Left kidney (tissue), 2 donors: ENCODE data around the gene ASB18. TPM values are rescaled to one million over a fixed set of nuclear protein-coding genes. Genes with fewer than 3 reads are reported as not detected.

Experiments
- DNase-seq: peaks from one replicate; pipeline ENCODE4 v3.0.0-alpha.2; 2013
- polyA plus RNA-seq: library from polyadenylated mRNA; unstranded; fragments of 120-200 nt; gene quantifications from one replicate; pipeline ENCODE4 v1.2.1, GENCODE V29; 2013; ENCODE audit not compliant: insufficient read length

ASB18 gene
- polyA plus RNA-seq, 1 donor, result 0.15 TPM

DNA sequence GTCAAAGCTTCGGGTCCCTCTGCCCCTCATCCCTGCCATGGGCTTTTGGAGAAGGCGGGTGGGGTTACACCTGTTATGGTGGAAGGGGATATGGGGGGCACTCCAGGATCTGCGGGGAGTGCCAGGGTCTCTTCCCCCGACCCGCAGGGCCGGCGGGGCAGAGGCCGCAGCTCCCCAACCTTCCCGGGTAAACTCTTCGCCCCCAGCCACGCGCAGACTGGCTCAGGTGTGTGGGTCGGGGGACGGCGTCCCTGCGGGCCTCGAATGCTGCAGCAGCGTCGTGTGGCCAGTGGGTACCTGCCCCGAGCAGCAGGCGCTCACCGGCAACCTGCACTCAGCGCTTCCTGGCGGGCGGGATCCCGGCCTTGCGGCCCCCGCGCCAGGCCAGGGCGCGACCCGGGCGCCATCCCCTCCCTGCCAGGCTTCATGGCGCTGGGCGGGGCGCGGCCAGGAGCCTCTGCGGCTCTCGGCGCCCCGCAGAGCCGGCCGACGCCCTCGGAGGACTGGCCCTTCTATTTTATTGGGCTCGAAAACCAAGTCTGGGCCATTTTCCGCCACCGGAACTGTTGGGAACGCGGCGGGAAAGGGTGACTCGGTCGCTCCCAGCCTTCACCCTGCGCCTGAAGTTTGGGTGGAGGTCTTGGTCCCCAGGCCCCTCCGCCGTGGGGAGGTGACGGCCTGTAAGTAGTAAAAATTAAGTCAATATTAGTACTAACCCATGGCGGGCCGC lies 100.6 kb downstream of the ASB18 start:
- no peak for DNase-seq

DNA sequence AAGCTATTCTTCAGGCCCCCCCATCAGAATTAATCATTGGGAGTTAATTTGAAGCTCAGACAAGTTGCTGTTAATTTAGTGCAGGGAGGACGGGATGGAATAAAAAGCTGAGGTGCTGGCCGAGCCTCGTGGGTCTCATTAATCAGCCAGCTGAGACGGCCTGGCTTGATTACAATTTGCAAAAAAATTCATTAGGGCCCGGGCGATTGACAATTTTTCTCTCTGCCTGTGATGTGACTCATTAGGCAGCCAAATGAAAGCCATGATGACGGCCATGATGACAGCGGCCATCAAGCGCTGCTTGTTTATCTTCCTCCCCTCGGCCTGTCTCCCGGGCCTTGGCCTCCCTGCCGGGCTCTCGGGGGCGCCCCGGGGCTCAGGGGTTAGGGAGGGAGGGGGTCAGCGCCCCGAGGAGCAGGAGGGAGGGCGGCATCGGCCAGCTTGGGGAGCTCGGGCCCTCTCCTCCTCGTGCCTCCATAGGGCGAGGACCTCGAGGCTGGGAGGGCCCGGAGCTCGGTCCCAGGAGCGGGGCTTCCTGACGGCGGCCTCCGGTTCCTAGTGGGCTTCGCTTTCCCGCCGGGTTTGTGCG lies 101.2 kb downstream of the ASB18 start:
- no peak for DNase-seq

DNA sequence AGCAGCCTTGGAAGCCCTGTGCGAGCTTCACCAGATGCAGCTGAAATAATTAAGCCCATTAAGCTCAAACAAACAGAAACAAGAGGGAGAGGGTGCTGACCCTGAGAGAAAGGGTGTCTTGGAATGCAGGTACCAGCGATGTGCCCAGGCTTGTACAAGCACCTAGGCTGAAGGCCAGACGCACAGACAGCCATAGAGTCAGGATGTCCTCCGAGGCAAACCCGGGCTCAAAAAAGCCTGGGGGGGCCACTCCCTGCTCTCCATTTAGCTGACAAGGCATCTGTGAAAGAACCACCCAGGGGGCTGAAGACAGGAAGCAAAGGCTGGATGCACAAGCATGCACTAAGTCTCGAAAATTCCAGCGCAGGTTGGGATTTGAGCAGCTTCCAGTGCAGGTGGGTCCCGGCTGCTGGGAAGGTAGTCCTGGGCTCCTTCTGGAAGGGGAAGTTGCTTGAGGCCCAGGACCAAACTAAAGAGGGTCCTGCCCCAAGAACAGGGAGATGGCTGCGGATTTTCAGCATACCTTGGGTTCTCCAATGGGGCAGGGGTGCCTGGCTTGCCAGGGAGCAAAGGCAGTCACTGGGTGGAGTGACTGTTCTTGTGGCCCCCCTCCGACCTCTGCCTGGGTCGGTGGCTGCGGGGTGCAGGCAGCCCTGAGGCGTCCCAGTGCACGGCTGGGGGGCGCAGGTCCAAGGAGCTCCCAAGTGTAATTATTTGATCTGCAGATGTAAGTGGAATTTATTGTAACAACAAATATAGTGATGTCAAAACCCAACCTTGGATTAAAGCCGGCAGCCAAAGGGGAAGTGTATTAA lies 102.0 kb downstream of the ASB18 start:
- DNase-seq, result no peak

DNA sequence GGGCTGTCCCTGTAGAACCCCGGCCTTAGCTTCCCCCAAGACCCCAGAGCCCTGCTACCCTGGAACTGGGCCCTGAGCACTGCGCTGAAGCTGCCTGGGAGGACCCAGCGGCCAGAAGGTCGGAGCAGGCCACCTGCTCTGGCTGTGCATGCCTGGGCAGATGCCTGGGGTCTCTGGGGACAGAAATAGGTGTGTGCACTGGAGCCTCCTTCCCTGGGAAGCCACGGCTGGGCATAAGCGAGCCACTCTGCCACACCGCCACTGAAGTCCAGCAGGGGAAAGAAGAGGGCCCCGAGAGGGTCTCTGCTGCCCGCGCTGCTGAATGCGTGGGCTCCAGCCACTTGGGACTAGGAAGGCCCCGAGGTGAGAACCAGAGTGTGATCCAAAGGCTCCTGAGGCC lies 102.7 kb downstream of the ASB18 start:
- no peak for DNase-seq

DNA sequence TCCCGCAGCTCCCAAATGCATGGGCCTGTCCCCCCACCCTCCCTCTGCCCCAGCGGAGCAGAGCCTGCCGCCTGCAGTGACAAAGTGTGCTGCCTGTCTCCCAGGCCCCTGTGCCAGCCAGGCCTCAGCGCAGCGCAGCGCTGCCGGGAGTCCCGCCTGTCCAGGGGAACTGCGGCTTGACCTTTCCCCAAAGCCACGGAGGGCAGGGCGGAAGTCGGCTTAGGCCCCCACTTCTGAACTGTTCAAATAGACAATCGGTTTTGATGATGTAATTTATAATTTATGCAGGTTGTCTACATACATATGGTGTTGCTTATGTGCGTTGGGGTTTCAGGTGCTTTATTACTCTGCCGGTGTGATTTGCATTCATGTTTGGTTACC lies 103.1 kb downstream of the ASB18 start:
- no peak for DNase-seq

DNA sequence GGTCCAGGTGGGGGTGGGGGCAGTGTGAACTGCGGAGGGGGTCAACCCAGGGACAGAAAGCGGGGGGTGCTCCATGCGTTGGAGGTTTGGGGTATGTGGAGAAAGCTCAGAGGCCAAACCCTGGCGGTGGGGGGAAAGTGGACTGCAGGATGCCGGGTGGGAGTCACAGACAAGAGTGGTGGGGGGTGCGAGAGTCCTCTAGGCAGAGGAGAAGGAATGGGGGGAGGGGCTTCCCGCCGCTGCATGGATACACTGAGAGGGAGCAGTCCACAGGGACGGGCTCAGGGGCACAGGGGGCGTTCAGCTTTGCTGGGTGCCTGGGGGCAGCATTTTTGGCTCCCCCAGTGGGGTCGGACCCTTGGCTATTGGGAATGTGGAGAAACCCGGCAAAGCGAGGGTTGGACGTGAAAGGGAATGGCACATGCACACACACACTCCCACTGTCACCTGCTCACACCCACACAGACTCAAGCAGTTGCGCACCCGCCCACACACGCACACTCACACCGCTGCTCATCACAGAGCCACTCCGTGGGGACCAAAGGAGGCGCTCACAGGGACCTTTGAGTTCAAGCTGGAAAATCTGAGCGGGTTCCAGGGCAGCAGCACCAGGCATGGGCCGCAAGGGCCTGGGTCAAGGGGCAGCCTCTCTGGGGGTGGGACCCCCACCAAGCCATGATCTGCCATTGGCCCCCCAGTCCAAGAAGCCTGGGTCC lies 103.7 kb downstream of the ASB18 start:
- DNase-seq, result no peak

DNA sequence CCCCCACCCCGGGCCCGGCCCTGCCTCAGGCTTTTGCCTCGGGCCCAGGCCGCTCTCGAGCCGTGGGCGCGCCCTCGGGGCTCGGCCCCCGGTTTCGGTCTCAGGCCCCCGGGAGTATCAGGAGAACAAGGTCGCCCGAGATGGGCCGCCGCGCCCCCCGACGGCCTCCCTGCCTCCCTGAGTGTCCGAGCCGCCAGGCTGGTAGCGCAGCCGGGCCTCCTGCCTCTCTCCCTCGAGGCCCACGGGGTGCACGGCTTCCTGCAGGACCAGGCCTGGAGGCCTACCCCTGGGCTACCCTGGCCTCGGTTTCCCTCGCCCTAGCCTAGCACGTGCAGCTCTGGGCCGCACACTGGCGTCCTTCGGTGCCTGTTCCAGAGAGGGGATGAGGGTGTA lies 104.4 kb downstream of the ASB18 start:
- DNase-seq, result no peak

DNA sequence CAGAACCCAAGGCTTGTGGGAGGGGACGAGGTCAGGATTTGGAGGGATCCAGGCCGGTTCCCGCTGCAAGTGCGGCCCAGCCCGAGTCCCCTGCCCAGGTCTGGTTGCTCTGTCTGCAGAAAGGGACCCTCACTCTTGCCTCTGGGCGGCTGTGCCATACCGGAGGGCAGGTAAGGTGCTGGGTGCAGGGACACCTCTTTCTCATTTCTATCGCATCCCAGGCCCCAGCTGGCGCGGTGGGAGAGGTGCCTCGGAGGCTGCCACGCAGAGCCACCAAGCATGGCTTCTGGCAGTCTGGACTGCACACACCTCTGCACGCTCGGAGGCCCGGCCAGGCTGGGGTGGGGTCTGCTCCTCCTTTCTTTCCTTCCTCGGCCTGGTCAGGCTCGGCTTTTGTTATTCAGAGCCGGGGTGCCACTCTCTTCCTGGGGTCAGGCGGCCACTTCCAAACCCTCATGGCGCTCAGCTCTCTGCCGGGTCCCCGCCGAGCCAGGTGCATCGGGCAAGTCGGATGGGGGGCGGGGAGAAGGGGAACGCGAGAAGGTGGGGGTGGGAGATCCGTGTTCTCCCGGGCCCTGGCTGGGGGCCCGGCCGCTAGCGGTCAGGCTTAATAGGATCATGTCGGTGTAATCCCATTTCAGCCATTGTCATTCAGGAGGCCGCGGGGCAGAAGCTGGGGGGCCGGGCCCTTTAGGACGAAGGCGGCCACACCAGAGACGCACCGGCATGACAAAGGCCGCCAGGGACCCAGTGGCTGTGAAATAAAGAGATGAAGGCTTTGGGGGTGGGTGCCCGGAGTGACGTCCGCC lies 105.0 kb downstream of the ASB18 start:
- DNase-seq, result no peak

DNA sequence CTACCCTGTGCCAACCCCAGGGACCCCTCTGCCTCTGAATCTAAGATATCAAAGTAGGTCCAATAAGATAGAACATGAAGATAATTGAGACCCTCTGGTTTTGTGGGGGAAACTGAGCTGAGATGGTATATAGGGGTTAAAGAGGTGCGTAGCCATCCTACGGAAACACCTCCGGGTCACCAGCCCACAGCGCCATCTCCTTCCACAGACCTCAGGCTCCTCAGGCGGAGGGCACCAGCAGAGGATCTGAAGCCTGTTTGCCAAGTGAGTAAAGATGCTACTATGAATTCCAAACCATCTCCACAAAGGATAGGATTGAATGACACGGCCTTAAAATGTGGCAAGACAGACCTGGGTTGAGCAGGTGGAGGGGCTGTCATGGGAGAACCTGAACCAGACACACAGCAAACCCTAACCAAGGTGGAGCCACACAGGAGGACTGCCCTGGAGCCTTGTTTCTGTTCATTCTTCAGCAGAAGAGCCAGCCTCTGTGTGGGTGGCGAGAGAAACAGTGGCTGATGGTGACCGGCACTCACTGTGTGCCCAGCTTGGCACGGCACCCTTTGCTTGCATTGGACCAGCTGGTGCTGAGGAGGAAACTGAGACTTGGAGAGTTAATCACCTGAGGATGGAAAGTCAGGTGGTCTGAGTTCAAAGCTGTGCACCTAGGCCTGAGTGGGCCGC lies 106.2 kb downstream of the ASB18 start:
- DNase-seq, result no peak

DNA sequence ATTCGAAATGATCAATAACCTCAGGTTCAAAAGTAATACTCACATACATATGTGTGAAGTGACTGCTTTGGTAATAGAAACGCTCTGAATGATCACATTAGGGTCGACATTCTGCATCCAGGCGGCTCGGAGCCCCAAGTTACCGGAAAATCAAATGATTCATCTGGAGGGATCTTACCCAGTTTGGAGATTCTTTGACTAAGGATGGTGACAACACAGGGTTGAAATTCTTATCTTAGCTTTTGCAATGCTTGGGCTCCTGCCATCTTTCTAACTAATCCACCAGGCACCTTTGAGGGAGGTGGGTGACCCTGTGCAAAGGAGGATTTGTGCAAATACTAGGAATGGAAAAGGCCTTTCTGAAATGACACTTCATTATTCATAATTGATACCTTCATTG lies 106.8 kb downstream of the ASB18 start:
- no peak for DNase-seq

DNA sequence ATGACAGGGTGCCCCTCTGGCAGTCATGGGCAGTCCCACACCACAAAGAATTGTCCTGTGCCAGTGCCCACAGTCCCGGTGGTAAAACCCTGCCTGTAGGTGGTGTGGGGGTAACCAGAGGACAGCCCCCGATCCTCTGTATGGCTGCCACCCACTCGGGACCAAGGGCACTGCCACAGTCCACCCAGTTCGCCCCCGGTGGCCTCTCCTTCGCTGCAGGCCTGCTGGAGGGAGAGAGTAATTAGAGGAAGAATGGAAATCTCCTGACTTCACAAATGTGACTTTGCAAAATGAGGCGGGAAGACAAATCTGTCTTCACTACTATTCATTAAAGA lies 107.4 kb downstream of the ASB18 start:
- no peak for DNase-seq

DNA sequence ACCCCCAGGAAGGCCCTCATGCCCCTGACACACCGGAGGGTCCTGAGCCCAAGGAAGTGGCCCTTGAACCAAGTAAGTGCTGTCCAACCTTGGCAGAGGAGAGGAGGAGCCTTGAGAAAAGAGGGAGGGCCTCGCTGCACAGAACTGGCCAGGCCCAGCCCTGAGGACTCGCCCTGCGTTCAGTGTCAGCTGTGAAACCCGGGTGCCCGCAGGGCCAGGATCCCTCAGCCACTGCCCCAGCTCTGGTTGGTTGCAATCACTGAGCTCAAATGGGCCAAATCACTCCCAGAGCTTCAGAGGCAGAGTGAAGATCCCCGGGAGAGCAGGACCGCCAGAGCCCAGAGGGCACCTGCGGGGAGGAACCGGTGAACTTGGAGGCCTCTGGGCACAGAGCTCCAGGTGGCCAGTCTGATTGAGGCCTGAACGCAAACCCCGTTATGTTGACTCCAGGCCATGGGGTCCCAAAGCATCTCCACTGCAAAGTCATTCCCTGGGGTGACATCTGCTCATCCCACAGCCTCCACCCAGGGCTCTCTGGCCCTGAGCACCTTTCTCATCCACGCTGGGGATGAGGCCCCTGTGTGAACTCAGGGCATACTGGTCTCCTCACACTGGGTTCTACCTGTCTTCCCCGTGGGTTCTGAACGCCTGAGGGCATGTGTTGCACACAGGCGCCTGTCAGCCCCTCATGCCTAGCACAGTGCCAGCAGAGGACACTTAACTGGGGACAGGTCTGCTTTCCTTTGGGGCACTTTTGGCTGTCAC lies 107.9 kb downstream of the ASB18 start:
- no peak for DNase-seq

DNA sequence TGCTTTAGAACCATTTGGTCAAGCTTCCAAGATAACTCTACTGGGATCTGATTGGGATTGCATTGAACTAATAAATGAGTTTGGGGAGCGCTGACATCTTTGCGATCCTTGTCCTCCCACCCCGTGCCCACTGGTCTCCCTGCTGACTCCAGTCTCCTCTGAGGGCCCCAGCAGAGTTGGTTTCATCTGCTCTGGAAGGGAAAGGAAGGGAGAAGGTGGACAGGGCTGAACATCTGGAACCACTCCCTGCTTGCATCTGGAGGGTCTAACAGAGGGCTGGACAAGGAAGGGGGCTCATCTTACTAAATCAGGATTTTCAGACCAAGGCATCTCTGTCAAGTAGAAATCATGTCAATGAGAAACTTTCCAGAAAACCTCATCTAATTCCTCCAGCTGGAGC lies 108.8 kb downstream of the ASB18 start:
- DNase-seq, result no peak

DNA sequence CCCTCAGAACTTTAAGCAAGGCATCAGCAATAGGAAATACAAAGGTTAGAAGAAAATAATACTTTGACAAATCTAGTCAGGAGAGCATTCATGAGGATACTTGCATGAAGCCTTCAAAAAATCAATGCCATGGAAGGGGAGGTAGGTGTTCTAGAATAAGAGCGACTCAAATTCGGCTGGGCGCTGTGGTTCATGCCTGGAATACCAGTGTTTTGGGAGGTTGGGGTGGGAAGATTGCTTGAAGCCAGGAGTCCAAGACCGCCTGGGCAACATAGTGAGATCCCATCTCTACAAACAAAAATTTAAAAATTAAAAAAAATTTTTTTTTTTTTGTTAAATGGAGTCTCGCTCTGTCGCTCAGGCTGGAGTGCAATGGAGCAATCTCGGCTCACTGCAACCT lies 117.8 kb downstream of the ASB18 start:
- DNase-seq, result no peak

DNA sequence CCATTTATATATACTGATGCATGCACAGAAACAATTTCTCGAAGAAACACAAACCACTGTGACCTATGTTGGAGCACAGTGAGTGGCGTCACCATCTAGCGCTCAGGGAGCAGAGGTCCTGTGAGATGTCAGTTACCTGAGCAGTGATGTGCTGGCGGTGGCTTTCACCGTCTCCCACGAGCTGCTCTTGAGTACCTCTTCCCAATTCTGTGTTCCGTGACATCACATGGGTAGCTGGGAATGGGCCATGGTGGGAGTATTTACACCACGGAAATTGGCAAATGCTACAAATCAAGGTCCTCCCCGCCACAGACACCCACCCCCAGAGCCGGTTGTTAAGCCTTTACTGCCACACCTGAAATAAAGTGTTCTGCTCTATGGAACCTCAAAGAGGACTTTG lies 120.4 kb downstream of the ASB18 start:
- no peak for DNase-seq

Other genes starting within 250 kb of the ASB18 start
- 0.52 TPM for gene GBX2, start 96.0 kb downstream of the ASB18 start, polyA plus RNA-seq